NCI-H146 (cell line): Measurements from ENCODE around the gene ZNF710.
"Not testable (repeated sequence)": the region's sequence is repeated elsewhere in the genome, so short reads cannot be mapped to it uniquely, and the experiment has no call there.

ENCODE experiments used
- DNase-seq: peaks from one replicate; lab custom pipeline; 2025; lab: John Stamatoyannopoulos, UW

ZNF710 gene

GRCh38 chr15:90101969-90102890 is 101.1 kb downstream of the ZNF710 start, which contains the start of gene IDH2:
Gene IDH2 (minus strand): TSS chr15:90102468. CDS start chr15:90102390, 78 bp downstream.
- peak; percentile 76 for DNase-seq

GRCh38 chr15:90103701-90104329 is 102.7 kb downstream of the ZNF710 start:
- peak; percentile 39 for DNase-seq

- DNase-seq, result no peak
Observed at GRCh38 chr15:90104551-90104950, 103.4 kb downstream of the ZNF710 start.

- no peak for DNase-seq
Observed at GRCh38 chr15:90105521-90105920, 104.4 kb downstream of the ZNF710 start.

GRCh38 chr15:90106522-90107117 is 105.5 kb downstream of the ZNF710 start:
- peak; percentile 48 for DNase-seq

- DNase-seq, result not testable (repeated sequence)
Observed at GRCh38 chr15:90108038-90108437, 106.9 kb downstream of the ZNF710 start.

- DNase-seq, result not testable (repeated sequence)
Observed at GRCh38 chr15:90109163-90109751, 108.1 kb downstream of the ZNF710 start.

- DNase-seq, result no peak
Observed at GRCh38 chr15:90113166-90113565, 112.0 kb downstream of the ZNF710 start.

- DNase-seq, result no peak
Observed at GRCh38 chr15:90114451-90114901, 113.4 kb downstream of the ZNF710 start.

GRCh38 chr15:90115783-90116182 is 114.7 kb downstream of the ZNF710 start:
- no peak for DNase-seq

GRCh38 chr15:90119367-90119766 is 118.2 kb downstream of the ZNF710 start:
- no peak for DNase-seq

GRCh38 chr15:90121086-90121485 is 120.0 kb downstream of the ZNF710 start:
- no peak for DNase-seq

GRCh38 chr15:90124507-90124906 is 123.4 kb downstream of the ZNF710 start:
- DNase-seq, result no peak

- no peak for DNase-seq
Observed at GRCh38 chr15:90126022-90126421, 124.9 kb downstream of the ZNF710 start.

GRCh38 chr15:90126596-90127435 is 125.7 kb downstream of the ZNF710 start:
- DNase-seq, result no peak

- no peak for DNase-seq
Observed at GRCh38 chr15:90130291-90130690, 129.2 kb downstream of the ZNF710 start.
